Loucy (cell line): ENCODE measurements around the gene MXRA8.

Experiments used
- H2AFZ ChIP-seq: fragments of 200-600 bp; sonication (generic); 2 replicates; pipeline ENCODE4 v1.6.0; 2016; ENCODE audit warnings: antibody characterized with exemption, mild to moderate bottlenecking, low read length, moderate library complexity
- H3F3A ChIP-seq: fragments of 200-600 bp; 2 replicates; pipeline ENCODE4 v1.6.0; 2016; ENCODE audit warnings: antibody characterized with exemption, low read depth, mild to moderate bottlenecking
- H3K27me3 ChIP-seq: fragments of 200-600 bp; sonication (generic); 2 replicates; pipeline ENCODE4 v1.6.1; 2014; ENCODE audit warnings: low read length, mild to moderate bottlenecking; ENCODE audit not compliant: insufficient read depth, poor library complexity, severe bottlenecking
- H3K36me3 ChIP-seq: fragments of 200-600 bp; sonication (generic); 2 replicates; pipeline ENCODE4 v1.6.1; 2016; ENCODE audit warnings: low read length; ENCODE audit not compliant: insufficient read depth
- H3K4me1 ChIP-seq: fragments of 200-600 bp; sonication (generic); 2 replicates; pipeline ENCODE4 v1.5.1; 2014; ENCODE audit warnings: low read length, mild to moderate bottlenecking; ENCODE audit not compliant: insufficient read depth, poor library complexity, severe bottlenecking
- H3K4me2 ChIP-seq: fragments of 200-600 bp; sonication (generic); 2 replicates; pipeline ENCODE4 v1.6.0; 2014; ENCODE audit warnings: antibody characterized with exemption, low read length, low read depth, mild to moderate bottlenecking; ENCODE audit not compliant: poor library complexity, severe bottlenecking
- H3K4me3 ChIP-seq: fragments of 200-600 bp; sonication (generic); 2 replicates; pipeline ENCODE4 v1.5.1; 2014; ENCODE audit warnings: low read length, mild to moderate bottlenecking, mixed read lengths; ENCODE audit not compliant: poor library complexity, severe bottlenecking
- H3K79me2 ChIP-seq: fragments of 200-600 bp; sonication (generic); 2 replicates; pipeline ENCODE4 v1.6.1; 2014; ENCODE audit warnings: low read length; ENCODE audit not compliant: insufficient read depth
- H3K9ac ChIP-seq: fragments of 200-600 bp; sonication (generic); 2 replicates; pipeline ENCODE4 v1.6.0; 2014; ENCODE audit warnings: mild to moderate bottlenecking, low read depth, low read length, moderate library complexity; ENCODE audit not compliant: poor library complexity, severe bottlenecking
- H3K9me2 ChIP-seq: fragments of 200-600 bp; sonication (generic); replicated peaks from 2 replicates; pipeline ENCODE4 v1.6.1; 2016; ENCODE audit warnings: low read depth, low read length, mixed read lengths
- H3K9me3 ChIP-seq: fragments of 200-600 bp; sonication (generic); 2 replicates; pipeline ENCODE4 v1.6.1; 2014; ENCODE audit warnings: mild to moderate bottlenecking, antibody characterized with exemption, low read length, low read depth; ENCODE audit not compliant: insufficient read depth
- H4K20me1 ChIP-seq: fragments of 200-600 bp; sonication (generic); 2 replicates; pipeline ENCODE4 v1.6.0; 2014; ENCODE audit warnings: antibody characterized with exemption, low read length, mild to moderate bottlenecking; ENCODE audit not compliant: insufficient read depth, poor library complexity, severe bottlenecking
- EZH2phosphoT487 ChIP-seq: fragments of 200-600 bp; IDR thresholded peaks from 2 replicates; pipeline ENCODE4 v1.6.1; 2018; ENCODE audit warnings: antibody characterized with exemption, mild to moderate bottlenecking, moderate library complexity, borderline replicate concordance
- TF ChIP-seq, protein P1 (sequence below): fragments of 200-600 bp; sonication (generic); conservative IDR thresholded peaks from 2 replicates; pipeline ENCODE4 v1.5.1; 2014; ENCODE audit warnings: mild to moderate bottlenecking, antibody characterized with exemption, low read length

Gene MXRA8

DNA sequence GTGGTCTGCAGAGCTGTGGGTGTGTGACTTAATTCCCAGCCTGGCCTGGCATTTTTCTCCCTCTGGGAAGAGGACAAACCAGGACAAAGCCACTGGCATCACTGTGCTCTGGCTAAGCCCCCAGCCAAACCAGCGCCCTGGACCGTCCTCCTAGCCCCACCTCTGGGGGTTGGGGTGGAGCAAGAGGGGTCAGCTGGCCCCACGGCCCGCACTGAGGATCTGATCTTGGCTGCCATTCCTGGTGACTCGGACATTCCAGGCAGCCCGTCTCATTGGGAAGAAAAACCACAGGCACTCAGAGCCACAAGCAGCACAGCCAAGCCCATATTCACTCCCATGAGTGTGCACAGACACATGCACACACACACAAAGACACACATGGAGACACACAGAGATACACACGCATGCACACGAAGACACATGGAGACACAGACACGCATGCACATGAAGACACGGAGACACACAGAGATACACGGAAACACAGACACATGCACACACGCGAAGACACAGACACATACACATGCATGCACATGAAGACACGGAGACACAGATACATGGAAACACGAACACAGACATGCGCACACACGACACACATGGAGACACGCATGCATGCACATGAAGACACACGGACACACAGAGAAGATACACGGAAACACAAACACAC, 2.3 kb upstream of the MXRA8 start:
- H3K4me2 ChIP-seq = no peak overlapping the region
- no peaks in the 10 kb centered on the region for H3K79me2 ChIP-seq
- no peaks in the 10 kb centered on the region for H3K9me3 ChIP-seq
- H3K27me3 ChIP-seq = no peaks in the 10 kb centered on the region
- no peaks in the 10 kb centered on the region for H3K4me1 ChIP-seq
- no peaks in the 10 kb centered on the region for H3K9me2 ChIP-seq
- no peak overlapping the region for H3K9ac ChIP-seq
- H2AFZ ChIP-seq = no peak overlapping the region
- no peaks in the 10 kb centered on the region for H3K36me3 ChIP-seq
- H3K4me3 ChIP-seq = no peak overlapping the region
- H4K20me1 ChIP-seq = no peaks in the 10 kb centered on the region
- TF ChIP-seq EZH2phosphoT487 = no peak
- TF ChIP-seq, protein P1, sequence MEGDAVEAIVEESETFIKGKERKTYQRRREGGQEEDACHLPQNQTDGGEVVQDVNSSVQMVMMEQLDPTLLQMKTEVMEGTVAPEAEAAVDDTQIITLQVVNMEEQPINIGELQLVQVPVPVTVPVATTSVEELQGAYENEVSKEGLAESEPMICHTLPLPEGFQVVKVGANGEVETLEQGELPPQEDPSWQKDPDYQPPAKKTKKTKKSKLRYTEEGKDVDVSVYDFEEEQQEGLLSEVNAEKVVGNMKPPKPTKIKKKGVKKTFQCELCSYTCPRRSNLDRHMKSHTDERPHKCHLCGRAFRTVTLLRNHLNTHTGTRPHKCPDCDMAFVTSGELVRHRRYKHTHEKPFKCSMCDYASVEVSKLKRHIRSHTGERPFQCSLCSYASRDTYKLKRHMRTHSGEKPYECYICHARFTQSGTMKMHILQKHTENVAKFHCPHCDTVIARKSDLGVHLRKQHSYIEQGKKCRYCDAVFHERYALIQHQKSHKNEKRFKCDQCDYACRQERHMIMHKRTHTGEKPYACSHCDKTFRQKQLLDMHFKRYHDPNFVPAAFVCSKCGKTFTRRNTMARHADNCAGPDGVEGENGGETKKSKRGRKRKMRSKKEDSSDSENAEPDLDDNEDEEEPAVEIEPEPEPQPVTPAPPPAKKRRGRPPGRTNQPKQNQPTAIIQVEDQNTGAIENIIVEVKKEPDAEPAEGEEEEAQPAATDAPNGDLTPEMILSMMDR = no peak
- no peaks in the 10 kb centered on the region for H3F3A ChIP-seq

DNA sequence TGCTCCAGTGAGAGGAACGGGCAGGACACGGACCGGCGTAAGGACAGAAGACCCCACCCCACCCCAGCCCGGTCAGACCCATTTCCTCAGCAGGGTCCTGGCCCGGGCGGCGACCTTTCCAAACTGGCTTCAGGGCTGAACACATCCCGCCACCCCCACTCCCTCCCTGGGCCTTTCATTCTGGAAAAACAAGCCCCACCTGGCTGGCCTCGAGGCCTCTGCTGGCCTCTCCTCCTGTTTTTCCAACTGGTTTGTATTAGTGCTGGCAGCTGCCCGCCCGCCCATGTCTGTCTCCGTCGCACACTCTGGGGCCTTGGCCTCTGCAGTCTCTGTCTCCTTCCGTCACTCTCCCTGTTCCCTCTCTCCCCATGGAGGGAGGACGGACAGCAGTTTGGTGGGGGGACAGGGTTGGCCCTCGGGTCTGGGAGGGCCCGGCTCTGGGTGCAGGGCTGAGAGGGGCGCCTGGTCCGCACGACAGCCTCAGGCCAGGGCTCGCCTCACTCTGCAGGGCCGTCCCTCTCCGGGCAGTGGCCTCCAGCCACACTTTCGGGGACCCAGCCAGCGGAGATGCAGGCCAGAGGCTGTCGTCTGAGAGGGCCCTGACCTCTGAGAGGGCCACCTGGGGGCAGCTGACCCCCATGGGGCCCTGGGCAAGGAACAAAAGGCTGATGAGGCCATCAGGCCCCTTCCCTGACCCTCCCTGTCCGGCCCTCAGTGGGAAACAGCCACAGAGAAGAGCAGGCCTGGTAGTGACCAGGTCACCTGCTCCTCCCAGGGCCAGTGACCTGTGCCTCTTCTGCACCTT, 1.5 kb upstream of the MXRA8 start:
- TF ChIP-seq EZH2phosphoT487 = no peak
- TF ChIP-seq, protein P1 = no peak
- Histone ChIP-seq H3K4me2 (no peak overlapping the region), H3K4me1 (no peaks in the 10 kb centered on the region), H3K4me3 (no peak overlapping the region), H3K27me3 (no peaks in the 10 kb centered on the region), H3F3A (no peaks in the 10 kb centered on the region), H4K20me1 (no peaks in the 10 kb centered on the region), H3K9me3 (no peaks in the 10 kb centered on the region), H3K36me3 (no peaks in the 10 kb centered on the region), H2AFZ (no peak overlapping the region), H3K79me2 (no peaks in the 10 kb centered on the region), H3K9me2 (no peaks in the 10 kb centered on the region), H3K9ac (no peak overlapping the region)

DNA sequence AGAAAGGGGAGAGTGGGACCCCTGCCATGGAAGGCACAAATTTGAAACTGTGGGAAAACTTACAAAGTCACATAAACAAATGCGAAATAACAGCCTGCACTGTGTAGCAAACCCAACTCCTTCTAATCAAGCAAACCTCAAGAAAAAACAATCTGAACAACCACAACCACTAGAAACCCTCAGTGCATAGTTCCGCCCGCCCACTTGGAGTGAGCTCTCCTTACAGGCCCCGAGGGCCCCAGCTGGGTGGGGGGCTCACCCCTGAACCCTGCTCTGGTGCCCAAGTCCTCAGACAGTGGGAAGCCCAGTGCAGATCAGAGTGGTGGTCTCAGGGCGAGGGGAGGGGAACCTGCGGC, 931 bp upstream of the MXRA8 start:
- Histone ChIP-seq H3K27me3 (no peaks in the 10 kb centered on the region), H3K9me2 (no peaks in the 10 kb centered on the region), H3K4me2 (no peak overlapping the region), H4K20me1 (no peaks in the 10 kb centered on the region), H3K36me3 (no peaks in the 10 kb centered on the region), H3K4me1 (no peaks in the 10 kb centered on the region), H3K9ac (no peak overlapping the region), H3K4me3 (no peak overlapping the region), H2AFZ (no peak overlapping the region), H3F3A (no peaks in the 10 kb centered on the region), H3K79me2 (no peaks in the 10 kb centered on the region), H3K9me3 (no peaks in the 10 kb centered on the region)
- TF ChIP-seq EZH2phosphoT487 = no peak
- TF ChIP-seq, protein P1 = no peak
